HG03571 (cell line): ENCODE results near the gene POFUT1.
"Not testable (repeated sequence)": the region's sequence is repeated elsewhere in the genome, so short reads cannot be mapped to it uniquely, and the experiment has no call there.

Experiments
- ATAC-seq: cut with Tn5 transposase; IDR thresholded peaks from one replicate; pipeline ENCODE4 v1.9.1; 2021; ENCODE audit not compliant: unreplicated experiment

The POFUT1 gene

DNA sequence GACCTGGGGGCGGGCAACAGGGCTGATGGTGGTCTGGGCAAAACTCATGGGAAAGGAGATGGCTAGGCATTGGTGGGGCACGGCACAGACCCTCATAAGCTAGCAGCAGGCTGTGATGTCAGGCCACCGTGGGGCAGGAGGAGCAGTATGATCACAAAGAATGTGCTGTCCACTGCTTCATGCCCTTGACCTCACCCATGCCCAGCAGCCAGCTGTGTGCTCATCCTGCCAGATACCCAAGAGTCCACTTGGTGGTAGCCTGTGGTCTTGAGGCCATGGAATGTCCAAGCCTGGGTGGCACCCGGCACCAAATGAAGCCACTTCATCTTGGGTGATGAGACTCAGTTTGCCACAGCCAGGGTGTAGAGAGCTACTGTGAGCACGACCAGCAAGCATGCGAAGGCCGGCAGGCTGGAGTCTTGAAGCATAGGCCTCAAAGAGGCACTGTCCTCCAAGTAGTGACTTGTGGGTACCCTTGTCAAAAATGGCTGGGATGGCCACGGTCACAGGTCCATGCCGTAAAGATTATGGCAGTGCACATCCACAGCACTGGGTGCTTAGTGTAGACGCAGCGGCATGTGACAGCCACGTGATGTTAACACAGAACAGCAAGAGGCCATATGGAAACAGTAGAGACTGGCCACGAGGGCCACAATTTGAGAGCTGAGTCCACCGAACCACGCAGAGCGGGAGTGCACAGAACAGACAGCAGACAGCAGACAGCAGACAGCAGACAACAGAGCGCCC is 19.1 kb upstream of the POFUT1 start:
- ATAC-seq, result no peak

GRCh38 chr20:32189123-32189410 is 18.6 kb upstream of the POFUT1 start:
- no peak for ATAC-seq

DNA sequence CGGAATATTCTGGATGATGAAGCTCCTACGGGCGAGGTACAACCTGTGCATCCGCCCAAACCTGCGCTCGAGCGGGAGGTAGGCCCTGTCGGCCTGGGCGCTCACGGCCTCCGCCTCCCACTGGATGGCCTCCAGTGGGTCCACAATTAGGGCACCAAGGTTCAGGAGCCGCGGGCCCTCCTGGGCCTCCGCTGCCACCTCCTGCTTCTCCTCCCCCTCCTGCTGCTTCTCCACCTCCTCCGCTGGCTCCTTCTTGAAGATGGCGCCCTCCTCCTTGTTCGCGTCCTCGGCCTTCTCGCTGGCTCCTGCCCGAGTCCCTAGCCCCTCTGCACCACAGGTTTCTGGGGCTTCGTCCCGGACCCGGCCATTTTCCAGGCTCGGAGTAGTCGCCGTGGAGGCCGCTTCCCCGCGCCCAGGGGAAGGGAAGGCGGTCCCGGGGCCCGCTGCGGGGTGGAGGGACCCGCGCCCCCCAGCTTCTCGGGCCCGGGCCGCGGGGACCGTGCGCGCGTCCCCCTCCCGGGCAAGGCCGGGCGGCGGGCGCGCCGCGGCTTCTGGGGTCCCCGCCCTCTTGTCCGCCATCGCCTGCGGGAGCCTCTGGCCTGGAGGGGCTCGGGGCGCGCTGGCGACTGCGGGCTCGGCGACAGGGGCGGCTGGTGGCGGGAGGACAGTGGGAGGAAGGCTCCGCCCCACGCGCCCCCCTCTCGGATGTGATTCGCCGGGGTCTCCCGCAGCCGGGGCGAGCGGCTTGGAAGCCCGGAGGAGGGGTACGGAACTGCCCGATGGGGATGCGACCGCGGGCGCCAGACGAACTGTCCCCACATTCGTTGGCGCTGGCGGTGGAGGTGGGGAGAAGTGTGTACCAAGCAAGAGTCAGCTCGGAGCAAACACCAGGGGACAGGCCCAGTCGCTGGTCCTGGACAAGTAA is 17.7 kb upstream of the POFUT1 start:
- ATAC-seq, result no peak

DNA sequence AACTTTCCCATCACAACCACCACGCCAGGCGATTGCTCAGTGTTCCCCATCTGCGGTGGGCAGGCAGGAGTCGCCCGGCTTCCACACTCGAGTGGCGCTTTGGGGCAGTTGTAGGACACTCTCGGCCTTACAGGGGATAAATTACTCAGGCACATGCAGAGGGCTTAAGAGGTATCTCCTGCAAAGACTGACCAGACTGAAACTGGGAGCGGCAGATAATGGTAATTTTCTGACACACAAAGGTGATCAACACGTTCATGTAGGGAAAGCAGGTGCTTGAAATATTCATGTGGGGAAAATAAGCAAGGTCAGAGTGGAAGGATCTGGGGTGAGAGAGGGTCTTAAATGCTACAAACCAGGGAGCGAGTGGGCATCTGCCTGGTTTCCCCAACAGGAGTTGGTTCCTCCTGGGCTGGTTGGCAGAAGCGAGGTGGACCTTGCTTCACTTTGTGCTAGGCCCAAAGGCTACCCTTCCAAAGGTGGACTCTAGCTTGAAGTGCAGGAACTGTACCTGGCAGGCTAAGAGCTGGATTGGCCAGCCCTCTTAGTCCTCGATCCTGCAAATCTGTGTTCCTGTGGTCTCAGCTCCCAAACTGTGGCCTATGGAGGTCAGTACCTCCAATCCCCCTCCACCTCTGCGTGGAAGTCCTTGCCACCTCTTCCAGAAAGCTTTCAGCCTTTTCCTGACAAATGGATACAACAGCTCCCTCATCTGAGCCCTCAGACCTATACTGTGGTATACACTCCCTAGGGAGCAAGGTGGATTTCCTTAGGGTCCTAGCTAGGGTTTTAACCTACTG is 16.9 kb upstream of the POFUT1 start:
- ATAC-seq, result no peak

DNA sequence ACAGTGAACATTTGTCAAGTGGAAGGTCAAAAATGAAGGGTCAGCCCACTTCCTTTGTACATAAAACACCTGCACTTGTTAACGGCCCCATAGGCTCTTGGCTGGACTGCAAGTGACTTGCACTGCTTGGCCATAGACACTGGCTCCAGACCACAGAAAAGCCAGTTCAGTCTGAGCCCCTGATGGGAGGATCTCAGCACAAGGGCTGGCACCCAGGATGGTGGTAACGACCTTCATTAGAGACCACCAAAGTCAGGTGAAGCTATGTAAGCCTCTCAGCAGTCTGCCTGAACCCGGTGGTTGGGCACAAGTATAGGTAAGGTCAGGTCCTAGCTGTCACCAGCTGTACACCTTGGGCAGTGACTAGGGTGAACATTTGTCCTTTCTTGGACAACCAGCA is 16.3 kb upstream of the POFUT1 start:
- no peak for ATAC-seq

- ATAC-seq, result no peak
These were observed 15.8 kb upstream of the POFUT1 start for GRCh38 chr20:32191873-32192272.

GRCh38 chr20:32192698-32193097 is 15.0 kb upstream of the POFUT1 start:
- ATAC-seq, result no peak

DNA sequence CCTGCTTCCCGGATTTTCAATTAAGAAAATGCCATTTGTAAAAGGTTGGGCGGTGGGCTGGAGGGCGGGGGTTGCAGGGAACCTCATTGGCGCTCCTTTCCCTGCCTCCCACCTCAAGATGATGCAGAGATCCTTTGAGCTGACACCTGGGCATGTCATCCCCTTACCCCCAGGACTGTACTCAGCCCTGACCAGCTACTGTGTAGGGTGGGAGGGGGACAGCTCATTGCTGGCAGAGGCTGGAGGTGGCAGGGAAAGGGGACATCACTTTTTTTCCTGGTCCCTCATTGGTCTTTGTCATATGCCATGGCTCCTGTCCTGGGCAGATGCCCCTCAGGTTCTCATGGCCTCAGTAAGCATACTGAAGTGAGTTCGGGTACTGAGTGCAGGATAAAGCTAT is 14.3 kb upstream of the POFUT1 start:
- ATAC-seq, result not testable (repeated sequence)

DNA sequence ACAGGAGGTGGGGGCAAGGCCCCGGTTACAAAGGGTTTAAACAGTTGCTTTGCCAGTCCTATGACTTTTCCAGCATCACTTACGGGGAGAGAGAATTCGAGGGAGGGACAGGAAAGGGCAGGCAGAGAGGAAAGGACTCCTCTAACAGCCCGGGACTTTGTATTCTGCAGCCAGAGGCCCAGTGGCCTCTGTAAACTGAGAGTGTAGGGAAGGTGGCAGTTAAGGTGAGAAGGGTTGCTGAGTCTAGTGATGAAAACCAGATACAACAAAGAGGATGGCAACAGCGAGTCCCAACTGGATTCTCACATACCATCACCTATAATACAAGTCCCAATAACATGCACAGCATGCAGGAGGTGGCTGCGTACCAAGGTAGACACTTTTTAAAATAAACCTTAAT is 13.7 kb upstream of the POFUT1 start:
- ATAC-seq, result no peak

DNA sequence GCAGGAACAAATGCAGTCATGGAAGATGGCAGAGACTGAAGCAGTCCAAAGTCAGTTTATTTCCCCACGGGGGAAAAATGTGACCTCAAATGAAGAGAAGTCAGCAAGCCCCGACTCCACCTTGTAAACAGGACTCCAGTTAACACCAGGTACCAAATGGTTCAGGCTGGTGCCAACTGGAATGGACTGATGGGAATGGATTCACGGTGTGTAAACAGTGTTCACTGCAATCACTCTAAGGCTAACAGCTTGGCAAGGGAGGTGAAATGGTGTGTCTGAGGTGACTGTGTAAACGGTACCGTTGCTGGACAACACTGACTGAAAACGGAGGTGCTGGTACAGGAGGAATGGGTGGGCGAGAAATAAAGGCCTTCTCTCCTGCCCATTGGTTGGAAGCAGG is 12.1 kb upstream of the POFUT1 start:
- no peak for ATAC-seq

DNA sequence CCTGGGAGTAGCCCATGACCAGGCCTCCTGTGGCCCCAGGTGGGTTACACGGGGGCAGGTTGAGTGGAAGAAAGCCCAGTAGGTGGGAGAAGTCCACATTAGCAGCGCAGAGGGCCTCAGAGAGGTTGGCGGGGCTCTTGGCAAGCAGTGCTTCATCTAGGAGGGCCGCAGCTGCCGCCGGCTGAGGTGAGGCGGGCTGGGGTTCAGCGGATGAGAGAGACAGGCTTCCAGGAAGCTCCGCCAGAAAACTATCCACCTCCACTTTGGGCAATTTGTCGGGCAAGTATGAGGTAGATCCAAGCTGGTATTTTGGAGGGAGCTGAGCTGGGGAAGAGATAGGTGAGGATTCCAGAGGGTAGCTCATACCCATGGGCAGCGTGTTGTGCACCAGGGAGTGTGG is 11.1 kb upstream of the POFUT1 start:
- ATAC-seq, result not testable (repeated sequence)

- ATAC-seq, result not testable (repeated sequence)
These were observed 10.5 kb upstream of the POFUT1 start for GRCh38 chr20:32197136-32197535.

DNA sequence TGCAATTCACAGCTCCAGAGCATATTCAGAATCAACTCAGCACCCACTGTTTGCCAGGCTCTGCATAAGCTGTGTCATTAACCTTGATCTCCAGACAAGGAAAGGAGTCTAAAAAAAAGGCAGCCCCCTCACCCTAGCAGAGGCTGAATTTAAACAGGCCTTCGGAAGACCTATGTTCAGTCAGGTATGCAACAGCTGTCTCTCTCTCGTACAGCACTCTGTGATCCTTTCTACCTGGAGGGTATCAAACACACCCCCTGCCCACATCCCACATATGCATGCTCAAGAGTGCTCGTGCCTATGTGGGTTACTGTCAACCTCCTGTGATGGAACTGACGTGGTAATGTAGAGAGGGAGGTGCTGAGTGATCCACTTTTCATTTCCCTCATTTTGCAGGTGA is 8.7 kb upstream of the POFUT1 start:
- no peak for ATAC-seq

GRCh38 chr20:32201296-32201976 is 6.2 kb upstream of the POFUT1 start:
- no peak for ATAC-seq

DNA sequence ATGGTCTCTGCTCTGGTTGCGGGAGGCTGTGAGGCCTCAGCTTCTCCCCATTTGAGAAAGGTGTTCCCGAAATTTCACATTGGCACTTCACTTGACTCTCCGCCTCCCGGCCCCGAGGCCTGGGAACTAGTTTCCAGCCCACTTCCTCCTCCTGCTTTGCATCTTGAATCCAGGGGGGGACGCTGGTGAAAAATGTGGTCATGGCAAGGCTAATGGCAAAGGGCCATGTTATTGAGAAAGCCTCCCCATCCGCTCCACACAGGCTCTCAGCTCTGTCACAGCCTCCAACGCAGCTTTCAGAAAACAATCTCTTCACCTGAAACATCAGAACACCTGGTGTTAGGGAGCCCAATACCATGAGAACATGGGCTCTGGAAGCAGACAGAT is 5.7 kb upstream of the POFUT1 start:
- no peak for ATAC-seq

- ATAC-seq, result no peak
These were observed 4.1 kb upstream of the POFUT1 start for GRCh38 chr20:32203356-32204204.

DNA sequence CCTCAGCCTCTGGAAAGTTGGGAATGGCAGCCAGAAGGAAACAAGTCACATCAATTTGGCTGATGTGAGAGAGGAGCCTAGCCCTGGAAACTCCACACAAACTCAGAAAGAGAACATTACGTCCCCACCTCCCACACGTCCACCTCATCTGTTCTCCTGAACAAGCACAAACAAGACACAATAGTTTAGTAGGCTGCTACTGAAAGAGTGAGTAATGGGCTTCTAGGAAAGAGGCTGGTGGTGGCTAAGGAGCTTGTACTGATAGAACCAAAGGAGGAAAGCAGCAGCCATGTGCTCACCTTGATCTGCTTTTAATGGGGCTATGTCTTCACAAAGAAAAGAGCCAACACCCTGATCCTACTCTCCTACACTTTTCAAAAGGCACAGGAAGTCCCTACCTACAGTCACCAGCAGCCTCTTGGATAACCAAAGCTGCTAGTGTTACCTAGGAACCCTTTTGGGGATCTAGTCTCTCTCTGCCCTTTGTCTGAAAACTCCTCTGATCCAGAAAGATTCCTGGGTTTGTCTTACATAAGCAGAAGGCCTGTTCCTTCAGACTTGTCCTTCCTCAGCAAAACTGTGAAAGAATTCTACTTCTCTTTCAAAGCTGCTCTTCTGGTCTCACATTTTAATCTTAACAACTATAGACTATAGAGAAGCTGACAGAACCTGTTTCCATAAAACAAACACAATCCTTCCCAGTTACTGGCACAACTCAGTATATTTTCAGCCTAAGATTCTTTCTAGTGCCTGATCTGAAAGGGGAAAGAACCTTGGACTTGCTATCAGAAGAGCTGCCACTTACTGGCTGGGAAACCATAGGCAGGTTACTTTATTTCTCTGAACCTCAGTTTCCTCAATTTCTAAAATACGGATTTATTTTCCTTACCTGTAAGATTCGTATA is 3.2 kb upstream of the POFUT1 start:
- ATAC-seq, result no peak

GRCh38 chr20:32205110-32205842 is 2.4 kb upstream of the POFUT1 start:
- no peak for ATAC-seq
